Suprapubic skin (tissue), 4 donors: Measurements from ENCODE around the gene KCNA5.

Source experiments
- POLR2A ChIP-seq, 2 donors: fragments of 450-650 bp; IDR thresholded peaks; one replicate each; pipeline ENCODE4 v1.6.1; 2017; ENCODE audit warnings: antibody characterized with exemption in 2 of 2, mild to moderate bottlenecking in 2 of 2, moderate library complexity in 2 of 2
- POLR2AphosphoS5 ChIP-seq, 3 donors: sonication (generic); formaldehyde crosslinking; IDR thresholded peaks; one replicate each; pipeline ENCODE4 v1.6.1; 2017; ENCODE audit warnings: antibody characterized with exemption in 3 of 3
- TF ChIP-seq, protein P1 (sequence below), 2 donors: fragments of 200-600 bp in 1 of 2; fragments of 450-650 bp in 1 of 2; sonication (generic) in 1 of 2; IDR thresholded peaks; one replicate each; pipeline ENCODE4 v1.5.1; 2016 to 2019; ENCODE audit warnings: antibody characterized with exemption in 2 of 2, mild to moderate bottlenecking in 1 of 2, moderate library complexity in 1 of 2

DNA sequence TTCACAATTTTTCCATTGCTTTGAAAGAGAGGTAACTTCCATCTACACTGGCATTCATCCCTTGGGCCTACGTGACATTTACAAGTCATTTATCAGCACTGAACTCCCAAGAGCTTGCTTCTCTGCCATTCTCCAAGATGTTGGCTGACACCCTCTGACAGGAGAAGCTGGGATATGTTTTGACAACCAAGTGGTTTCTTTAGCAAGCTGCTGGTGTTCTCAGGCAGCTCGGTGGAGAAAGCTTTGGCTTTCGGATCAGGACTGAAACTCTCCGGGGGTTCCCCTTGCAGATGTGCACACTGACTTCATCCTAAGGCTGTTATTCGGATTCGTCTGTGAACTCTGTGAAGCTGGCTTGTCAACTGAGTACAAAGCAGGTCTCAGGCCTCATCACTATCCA is 15.7 kb downstream of the KCNA5 start:
- TF ChIP-seq POLR2AphosphoS5 (IDR thresholded peaks at IDR 0.05) (no peak), POLR2A (IDR thresholded peaks at IDR 0.05) (no peak)
- TF ChIP-seq, protein P1, sequence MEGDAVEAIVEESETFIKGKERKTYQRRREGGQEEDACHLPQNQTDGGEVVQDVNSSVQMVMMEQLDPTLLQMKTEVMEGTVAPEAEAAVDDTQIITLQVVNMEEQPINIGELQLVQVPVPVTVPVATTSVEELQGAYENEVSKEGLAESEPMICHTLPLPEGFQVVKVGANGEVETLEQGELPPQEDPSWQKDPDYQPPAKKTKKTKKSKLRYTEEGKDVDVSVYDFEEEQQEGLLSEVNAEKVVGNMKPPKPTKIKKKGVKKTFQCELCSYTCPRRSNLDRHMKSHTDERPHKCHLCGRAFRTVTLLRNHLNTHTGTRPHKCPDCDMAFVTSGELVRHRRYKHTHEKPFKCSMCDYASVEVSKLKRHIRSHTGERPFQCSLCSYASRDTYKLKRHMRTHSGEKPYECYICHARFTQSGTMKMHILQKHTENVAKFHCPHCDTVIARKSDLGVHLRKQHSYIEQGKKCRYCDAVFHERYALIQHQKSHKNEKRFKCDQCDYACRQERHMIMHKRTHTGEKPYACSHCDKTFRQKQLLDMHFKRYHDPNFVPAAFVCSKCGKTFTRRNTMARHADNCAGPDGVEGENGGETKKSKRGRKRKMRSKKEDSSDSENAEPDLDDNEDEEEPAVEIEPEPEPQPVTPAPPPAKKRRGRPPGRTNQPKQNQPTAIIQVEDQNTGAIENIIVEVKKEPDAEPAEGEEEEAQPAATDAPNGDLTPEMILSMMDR (IDR thresholded peaks at IDR 0.05), result no peak
